Ovary (tissue), 3 donors: ENCODE results near the gene STAMBPL1.

Experiments
- CTCF ChIP-seq, 3 donors: fragments of 450-650 bp in 2 of 3; fragments of 200-600 bp in 1 of 3; IDR thresholded peaks; one replicate each; pipeline versions ENCODE4 v1.5.1 to v1.8.0; 2016 to 2022; ENCODE audit warnings: antibody characterized with exemption in 3 of 3, mild to moderate bottlenecking in 1 of 3
- EP300 ChIP-seq: sonication (generic); formaldehyde crosslinking; IDR thresholded peaks from one replicate; pipeline ENCODE4 v1.6.1; 2017; ENCODE audit warnings: antibody characterized with exemption
- POLR2A ChIP-seq: fragments of 450-650 bp; IDR thresholded peaks from one replicate; pipeline ENCODE4 v1.6.1; 2017; ENCODE audit warnings: antibody characterized with exemption, mild to moderate bottlenecking, moderate library complexity
- donor health status: DM: no; HTN: no; CAD: no.

- no peak for TF ChIP-seq POLR2A
- TF ChIP-seq EP300: no peak
- no peak for TF ChIP-seq CTCF (IDR thresholded peaks at IDR 0.05)
Observed at GRCh38 chr10:88960802-88961201, 80.8 kb downstream of the STAMBPL1 start.
